Neural progenitor cell (in vitro differentiated cells): ENCODE results near the gene MT1B. TPM values are rescaled to one million over a fixed set of nuclear protein-coding genes. Genes with fewer than 3 reads are reported as not detected.

Source experiments
- DNase-seq: peaks from one replicate; pipeline ENCODE4 v3.0.0-alpha.2; 2016; ENCODE audit warnings: low spot score
- H2AFZ ChIP-seq: fragments of 200-600 bp; sonication (generic); replicated peaks from 2 replicates; pipeline ENCODE4 v1.6.1; 2016; ENCODE audit warnings: antibody characterized with exemption
- H3F3A ChIP-seq: fragments of 200-600 bp; sonication (generic); 2 replicates; pipeline ENCODE4 v1.6.1; 2016; ENCODE audit warnings: antibody characterized with exemption, low read depth
- H3K27ac ChIP-seq: fragments of 200-600 bp; sonication (generic); 2 replicates; pipeline ENCODE4 v1.5.1; 2016; ENCODE audit warnings: mild to moderate bottlenecking
- H3K27me3 ChIP-seq: fragments of 200-600 bp; sonication (generic); 2 replicates; pipeline ENCODE4 v1.6.1; 2016; ENCODE audit warnings: mild to moderate bottlenecking, moderate library complexity
- H3K36me3 ChIP-seq: fragments of 200-600 bp; sonication (generic); 2 replicates; pipeline ENCODE4 v1.5.1; 2016
- H3K4me1 ChIP-seq: fragments of 200-600 bp; sonication (generic); 2 replicates; pipeline ENCODE4 v1.6.1; 2016; ENCODE audit warnings: mixed run types
- H3K4me2 ChIP-seq: fragments of 200-600 bp; sonication (generic); 2 replicates; pipeline ENCODE4 v1.6.1; 2016
- H3K4me3 ChIP-seq: fragments of 200-600 bp; sonication (generic); 2 replicates; pipeline ENCODE4 v1.5.1; 2016
- H3K79me2 ChIP-seq: fragments of 200-600 bp; sonication (generic); 2 replicates; pipeline ENCODE4 v1.6.1; 2016; ENCODE audit warnings: low read depth
- H3K9ac ChIP-seq: fragments of 200-600 bp; sonication (generic); 2 replicates; pipeline ENCODE4 v1.6.1; 2016
- H3K9me3 ChIP-seq: fragments of 200-600 bp; sonication (generic); 2 replicates; pipeline ENCODE4 v1.5.1; 2016; ENCODE audit warnings: low read depth
- H4K20me1 ChIP-seq: fragments of 200-600 bp; sonication (generic); 2 replicates; pipeline ENCODE4 v1.6.1; 2016; ENCODE audit warnings: low read depth
- H3K27ac Mint-ChIP-seq: 3 replicates; pipeline ENCODE4 v1.8.0; 2021; ENCODE audit warnings: mixed read lengths
- H3K27me3 Mint-ChIP-seq: 2 replicates; pipeline ENCODE4 v1.8.0; 2022; ENCODE audit warnings: low read depth, mild to moderate bottlenecking, inconsistent platforms, moderate library complexity, mixed read lengths; ENCODE audit not compliant: insufficient read depth
- H3K36me3 Mint-ChIP-seq: 3 replicates; pipeline ENCODE4 v1.8.0; 2021; ENCODE audit warnings: mixed read lengths
- H3K4me1 Mint-ChIP-seq: 3 replicates; pipeline ENCODE4 v1.8.0; 2021; ENCODE audit warnings: mixed read lengths
- H3K4me3 Mint-ChIP-seq: 3 replicates; pipeline ENCODE4 v1.8.0; 2021; ENCODE audit warnings: mild to moderate bottlenecking, moderate library complexity, mixed read lengths
- H3K9me3 Mint-ChIP-seq: 3 replicates; pipeline ENCODE4 v1.8.0; 2020; ENCODE audit warnings: mixed read lengths
- EZH2 ChIP-seq: fragments of 200-600 bp; sonication (generic); IDR thresholded peaks from 2 replicates; pipeline ENCODE4 v1.6.1; 2017; ENCODE audit warnings: antibody characterized with exemption, mild to moderate bottlenecking, moderate library complexity
- EZH2phosphoT487 ChIP-seq: fragments of 200-600 bp; sonication (generic); IDR thresholded peaks from 2 replicates; pipeline ENCODE4 v1.6.1; 2017; ENCODE audit warnings: antibody characterized with exemption
- total RNA-seq: library from RNA; depleted of rRNA; stranded (reverse); fragments of >200 nt; gene quantifications from 2 replicates; pipeline ENCODE4 v1.2.3, GENCODE V29; 2015; ENCODE audit warnings: low replicate concordance
- TF ChIP-seq, protein P1 (sequence below): fragments of 200-600 bp; sonication (generic); IDR thresholded peaks from 2 replicates; pipeline ENCODE4 v1.5.1; 2017; ENCODE audit warnings: antibody characterized with exemption, mild to moderate bottlenecking

Gene MT1B
- total RNA-seq, 1 donor from 2014 or later = not detected

GRCh38 chr16:56632848-56633365 is 18.8 kb upstream of the MT1B start:
- Mint-ChIP-seq H3K4me3 (peak overlapping the region; percentile 72), H3K9me3 (peaks cover 3% of the 10 kb centered on the region), H3K4me1 (peaks cover 17% of the 10 kb centered on the region), H3K27me3 (peaks cover 88% of the 10 kb centered on the region), H3K27ac (no peak overlapping the region), H3K36me3 (no peaks in the 10 kb centered on the region)
- H3K4me3 ChIP-seq = peak overlapping the region; percentile 47
- peaks cover 100% of the 10 kb centered on the region for H3K27me3 ChIP-seq
- no peaks in the 10 kb centered on the region for H3K79me2 ChIP-seq
- H3K27ac ChIP-seq = no peak overlapping the region
- DNase-seq = no peak
- H3K9me3 ChIP-seq = no peaks in the 10 kb centered on the region
- no peak overlapping the region for H3K9ac ChIP-seq
- H3K36me3 ChIP-seq = no peaks in the 10 kb centered on the region
- H3K4me1 ChIP-seq = peaks cover 16% of the 10 kb centered on the region
- peak overlapping the region; percentile 83 for H3K4me2 ChIP-seq
- no peaks in the 10 kb centered on the region for H3F3A ChIP-seq
- H4K20me1 ChIP-seq = peaks cover 71% of the 10 kb centered on the region
- TF ChIP-seq, protein P1, sequence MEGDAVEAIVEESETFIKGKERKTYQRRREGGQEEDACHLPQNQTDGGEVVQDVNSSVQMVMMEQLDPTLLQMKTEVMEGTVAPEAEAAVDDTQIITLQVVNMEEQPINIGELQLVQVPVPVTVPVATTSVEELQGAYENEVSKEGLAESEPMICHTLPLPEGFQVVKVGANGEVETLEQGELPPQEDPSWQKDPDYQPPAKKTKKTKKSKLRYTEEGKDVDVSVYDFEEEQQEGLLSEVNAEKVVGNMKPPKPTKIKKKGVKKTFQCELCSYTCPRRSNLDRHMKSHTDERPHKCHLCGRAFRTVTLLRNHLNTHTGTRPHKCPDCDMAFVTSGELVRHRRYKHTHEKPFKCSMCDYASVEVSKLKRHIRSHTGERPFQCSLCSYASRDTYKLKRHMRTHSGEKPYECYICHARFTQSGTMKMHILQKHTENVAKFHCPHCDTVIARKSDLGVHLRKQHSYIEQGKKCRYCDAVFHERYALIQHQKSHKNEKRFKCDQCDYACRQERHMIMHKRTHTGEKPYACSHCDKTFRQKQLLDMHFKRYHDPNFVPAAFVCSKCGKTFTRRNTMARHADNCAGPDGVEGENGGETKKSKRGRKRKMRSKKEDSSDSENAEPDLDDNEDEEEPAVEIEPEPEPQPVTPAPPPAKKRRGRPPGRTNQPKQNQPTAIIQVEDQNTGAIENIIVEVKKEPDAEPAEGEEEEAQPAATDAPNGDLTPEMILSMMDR = no peak
- TF ChIP-seq EZH2 (no peak), EZH2phosphoT487 (no peak)
- H2AFZ ChIP-seq = no peak overlapping the region

DNA sequence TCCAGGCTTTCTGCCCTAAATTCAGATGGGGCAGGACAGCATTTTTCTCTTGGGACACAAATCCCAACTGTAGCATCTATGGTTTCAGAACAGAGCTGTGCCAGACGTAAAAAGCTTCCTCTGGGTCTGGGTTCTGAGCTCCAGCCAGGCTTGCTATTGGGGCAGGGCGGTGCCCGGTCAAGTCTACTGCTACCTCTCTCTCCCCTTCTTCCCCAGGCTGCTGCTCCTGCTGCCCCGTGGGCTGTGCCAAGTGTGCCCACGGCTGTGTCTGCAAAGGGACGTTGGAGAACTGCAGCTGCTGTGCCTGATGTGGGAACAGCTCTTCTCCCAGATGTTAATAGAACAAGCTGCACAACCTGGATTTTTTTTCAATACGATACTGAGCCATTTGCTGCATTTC is 18.2 kb upstream of the MT1B start:
- no peak overlapping the region for H3K4me2 ChIP-seq
- no peaks in the 10 kb centered on the region for H3K36me3 ChIP-seq
- H3K27me3 Mint-ChIP-seq = peaks cover 92% of the 10 kb centered on the region
- no peaks in the 10 kb centered on the region for H3K79me2 ChIP-seq
- DNase-seq = no peak
- TF ChIP-seq EZH2phosphoT487 = no peak
- TF ChIP-seq EZH2 = no peak
- TF ChIP-seq, protein P1 = no peak
- H3K9me3 ChIP-seq = no peaks in the 10 kb centered on the region
- H4K20me1 ChIP-seq = peaks cover 73% of the 10 kb centered on the region
- no peaks in the 10 kb centered on the region for H3K36me3 Mint-ChIP-seq
- no peak overlapping the region for H2AFZ ChIP-seq
- H3K27me3 ChIP-seq = peaks cover 100% of the 10 kb centered on the region
- H3K4me3 Mint-ChIP-seq = no peak overlapping the region
- H3K27ac ChIP-seq = no peak overlapping the region
- H3F3A ChIP-seq = no peaks in the 10 kb centered on the region
- no peak overlapping the region for H3K4me3 ChIP-seq
- no peak overlapping the region for H3K9ac ChIP-seq
- peaks cover 17% of the 10 kb centered on the region for H3K4me1 Mint-ChIP-seq
- H3K27ac Mint-ChIP-seq = no peak overlapping the region
- peaks cover 3% of the 10 kb centered on the region for H3K9me3 Mint-ChIP-seq
- H3K4me1 ChIP-seq = peaks cover 16% of the 10 kb centered on the region

DNA sequence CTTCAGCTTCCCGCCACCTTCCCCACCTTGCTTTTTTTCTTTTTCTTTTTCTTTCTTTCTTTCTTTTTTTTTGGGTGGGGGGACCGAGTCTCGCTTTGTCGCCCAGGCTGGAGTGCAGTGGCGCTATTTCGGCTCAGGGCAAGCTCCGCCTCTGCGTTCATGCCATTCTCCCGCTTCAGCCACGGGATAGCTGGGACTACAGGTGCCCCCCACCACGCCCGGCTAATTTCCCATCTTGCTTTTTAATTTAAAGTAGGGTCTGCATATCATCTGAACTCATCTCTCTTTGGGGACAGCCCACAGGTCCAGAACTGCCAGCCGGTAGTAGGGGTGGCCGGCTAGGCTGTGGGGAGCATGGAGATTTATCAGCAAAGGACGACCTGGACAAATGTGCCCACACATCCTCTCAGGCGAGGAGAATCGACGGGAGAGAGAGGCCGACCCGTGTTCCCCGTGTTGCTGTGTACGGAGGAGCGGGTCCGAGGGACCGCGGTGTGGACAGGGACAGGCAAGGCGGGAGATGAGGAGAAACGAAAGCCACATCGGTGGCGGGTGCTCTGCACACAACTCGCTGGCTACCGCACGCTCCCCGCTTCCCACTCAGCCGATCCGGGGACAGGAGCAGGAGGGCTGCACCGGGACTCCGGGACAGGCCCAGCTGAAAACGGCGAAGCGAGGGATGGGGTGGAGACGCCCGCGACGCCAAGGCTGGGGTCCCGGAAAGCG is 16.8 kb upstream of the MT1B start:
- TF ChIP-seq EZH2phosphoT487 = peak; percentile 99
- TF ChIP-seq, protein P1 = no peak
- peak; percentile 100 for TF ChIP-seq EZH2
- H3K27ac Mint-ChIP-seq = no peak overlapping the region
- peaks cover 3% of the 10 kb centered on the region for H3K9me3 Mint-ChIP-seq
- H3K4me1 Mint-ChIP-seq = peaks cover 16% of the 10 kb centered on the region
- no peaks in the 10 kb centered on the region for H3K79me2 ChIP-seq
- peaks cover 92% of the 10 kb centered on the region for H3K27me3 Mint-ChIP-seq
- peak; percentile 42 for DNase-seq
- peaks cover 69% of the 10 kb centered on the region for H4K20me1 ChIP-seq
- peaks cover 16% of the 10 kb centered on the region for H3K4me1 ChIP-seq
- H3K27ac ChIP-seq = no peak overlapping the region
- H3K27me3 ChIP-seq = peaks cover 100% of the 10 kb centered on the region
- no peaks in the 10 kb centered on the region for H3K36me3 ChIP-seq
- no peaks in the 10 kb centered on the region for H3K36me3 Mint-ChIP-seq
- peak overlapping the region; percentile 19 for H3K4me3 ChIP-seq
- peak overlapping the region; percentile 54 for H3K4me3 Mint-ChIP-seq
- no peaks in the 10 kb centered on the region for H3F3A ChIP-seq
- H3K9ac ChIP-seq = no peak overlapping the region
- no peaks in the 10 kb centered on the region for H3K9me3 ChIP-seq
- H3K4me2 ChIP-seq = peak overlapping the region; percentile 65
- peak overlapping the region; percentile 17 for H2AFZ ChIP-seq
